GM19463 (cell line): Measurements from ENCODE around the gene MAPKBP1.

Source experiments
- ATAC-seq: cut with Tn5 transposase; IDR thresholded peaks from one replicate; pipeline ENCODE4 v1.9.1; 2021; ENCODE audit warnings: mild to moderate bottlenecking, moderate library complexity; ENCODE audit not compliant: unreplicated experiment

Gene MAPKBP1

GRCh38 chr15:41847981-41848380, 73.7 kb downstream of the MAPKBP1 start:
- no peak for ATAC-seq

GRCh38 chr15:41848631-41849030, 74.3 kb downstream of the MAPKBP1 start:
- no peak for ATAC-seq

GRCh38 chr15:41849204-41849603, 74.9 kb downstream of the MAPKBP1 start:
- ATAC-seq = no peak

GRCh38 chr15:41849861-41850260, 75.6 kb downstream of the MAPKBP1 start:
- no peak for ATAC-seq

- ATAC-seq = no peak
Observed at GRCh38 chr15:41850482-41851166, 76.3 kb downstream of the MAPKBP1 start.

- no peak for ATAC-seq
Observed at GRCh38 chr15:41851167-41851523, 76.9 kb downstream of the MAPKBP1 start.

GRCh38 chr15:41851755-41852370, 77.6 kb downstream of the MAPKBP1 start:
- ATAC-seq = no peak

GRCh38 chr15:41852736-41853590, 78.7 kb downstream of the MAPKBP1 start:
- ATAC-seq = no peak

- ATAC-seq = no peak
Observed at GRCh38 chr15:41853831-41854230, 79.5 kb downstream of the MAPKBP1 start.

GRCh38 chr15:41854443-41854842, 80.2 kb downstream of the MAPKBP1 start:
- no peak for ATAC-seq

GRCh38 chr15:41855261-41855961, 81.1 kb downstream of the MAPKBP1 start:
- no peak for ATAC-seq

- no peak for ATAC-seq
Observed at GRCh38 chr15:41856262-41856661, 82.0 kb downstream of the MAPKBP1 start.

GRCh38 chr15:41856716-41857115, 82.4 kb downstream of the MAPKBP1 start:
- no peak for ATAC-seq

- no peak for ATAC-seq
Observed at GRCh38 chr15:41857316-41857715, 83.0 kb downstream of the MAPKBP1 start.

- ATAC-seq = no peak
Observed at GRCh38 chr15:41858756-41859155, 84.5 kb downstream of the MAPKBP1 start.

GRCh38 chr15:41860049-41860828, 86.0 kb downstream of the MAPKBP1 start:
- ATAC-seq = no peak

- no peak for ATAC-seq
Observed at GRCh38 chr15:41861736-41862356, 87.6 kb downstream of the MAPKBP1 start.

GRCh38 chr15:41862515-41863116, 88.3 kb downstream of the MAPKBP1 start:
- no peak for ATAC-seq

GRCh38 chr15:41865490-41866055, 91.3 kb downstream of the MAPKBP1 start:
- ATAC-seq = no peak
